GM21367 (cell line): ENCODE results near the gene WBP11.
"Not testable (repeated sequence)": the region's sequence is repeated elsewhere in the genome, so short reads cannot be mapped to it uniquely, and the experiment has no call there.

Experiments used
- ATAC-seq: cut with Tn5 transposase; IDR thresholded peaks from one replicate; pipeline ENCODE4 v1.9.1; 2021; ENCODE audit not compliant: unreplicated experiment

Gene WBP11

GRCh38 chr12:14774074-14774905 is 29.0 kb downstream of the WBP11 start:
- peak; percentile 53 for ATAC-seq

GRCh38 chr12:14773685-14774073 is 29.6 kb downstream of the WBP11 start:
- ATAC-seq = peak; percentile 10

GRCh38 chr12:14772946-14773345 is 30.3 kb downstream of the WBP11 start:
- ATAC-seq = no peak

- no peak for ATAC-seq
Observed at GRCh38 chr12:14771651-14772137, 31.6 kb downstream of the WBP11 start.

GRCh38 chr12:14770496-14771461 is 32.5 kb downstream of the WBP11 start:
- ATAC-seq = peak; percentile 13

GRCh38 chr12:14769969-14770495 is 33.2 kb downstream of the WBP11 start:
- peak; percentile 41 for ATAC-seq

- peak; percentile 2 for ATAC-seq
Observed at GRCh38 chr12:14769466-14769968, 33.8 kb downstream of the WBP11 start.

- no peak for ATAC-seq
Observed at GRCh38 chr12:14768823-14769405, 34.4 kb downstream of the WBP11 start.

GRCh38 chr12:14767617-14768016 is 35.7 kb downstream of the WBP11 start:
- no peak for ATAC-seq

GRCh38 chr12:14766649-14767215 is 36.5 kb downstream of the WBP11 start:
- no peak for ATAC-seq

- not testable (repeated sequence) for ATAC-seq
Observed at GRCh38 chr12:14766020-14766419, 37.3 kb downstream of the WBP11 start.

- no peak for ATAC-seq
Observed at GRCh38 chr12:14765398-14765797, 37.9 kb downstream of the WBP11 start.

GRCh38 chr12:14759711-14760280 is 43.5 kb downstream of the WBP11 start:
- not testable (repeated sequence) for ATAC-seq

GRCh38 chr12:14756334-14757143 is 46.7 kb downstream of the WBP11 start:
- ATAC-seq = no peak

GRCh38 chr12:14751986-14752385 is 51.3 kb downstream of the WBP11 start:
- no peak for ATAC-seq

- ATAC-seq = no peak
Observed at GRCh38 chr12:14743061-14743460, 60.2 kb downstream of the WBP11 start.

GRCh38 chr12:14741942-14742341 is 61.3 kb downstream of the WBP11 start:
- no peak for ATAC-seq

- ATAC-seq = no peak
Observed at GRCh38 chr12:14741153-14741552, 62.1 kb downstream of the WBP11 start.

GRCh38 chr12:14736441-14736840 is 66.8 kb downstream of the WBP11 start:
- not testable (repeated sequence) for ATAC-seq
